ENCODE measurements around the gene PCDHA1. TPM values are rescaled to one million over a fixed set of nuclear protein-coding genes. Genes with fewer than 3 reads are reported as not detected.

PCDHA1 gene
- total RNA-seq, 1 donor from 2014 or later: not detected

GRCh38 chr5:141042555-141042954 is 256.6 kb downstream of the PCDHA1 start:
- ATAC-seq: no peak
- intact Hi-C loops (cut with DNase I): loop anchor here (10.0 kb wide), 1 partner anchor 168 kb away; the partner anchor contains the start of gene PCDHA12

GRCh38 chr5:141050622-141051520 is 264.9 kb downstream of the PCDHA1 start, which contains the start of gene PCDHB1:
Gene PCDHB1 (plus strand): TSS chr5:141051374. CDS start chr5:141051471, 97 bp downstream.
- H3K27me3 ChIP-seq: peaks cover 6% of the 10 kb centered on the region
- DNase-seq: no peak

More at GRCh38 chr5:141042555-141042954, 256.6 kb downstream of the PCDHA1 start:
- Histone ChIP-seq H3K27ac (no peak overlapping the region), H3K9me3 (no peaks in the 10 kb centered on the region), H3K4me1 (no peaks in the 10 kb centered on the region), H3K4me3 (no peak overlapping the region), H3K27me3 (no peaks in the 10 kb centered on the region), H3K36me3 (no peaks in the 10 kb centered on the region)
- no peak for DNase-seq
- TF ChIP-seq CTCF (IDR thresholded peaks at IDR 0.05): no peak

GRCh38 chr5:141051521-141051866 is 265.6 kb downstream of the PCDHA1 start:
- H3K4me1 ChIP-seq: no peaks in the 10 kb centered on the region
- H3K4me3 ChIP-seq: peak overlapping the region; percentile 50
- DNase-seq (no peak), ATAC-seq (peak; percentile 52)
- no peaks in the 10 kb centered on the region for H3K9me3 ChIP-seq
- H3K36me3 ChIP-seq: no peaks in the 10 kb centered on the region
- no peak for TF ChIP-seq CTCF (IDR thresholded peaks at IDR 0.05)
- intact Hi-C loops (cut with DNase I): no loop called here
- no peak overlapping the region for H3K27ac ChIP-seq
- peaks cover 6% of the 10 kb centered on the region for H3K27me3 ChIP-seq

More at GRCh38 chr5:141050622-141051520, 264.9 kb downstream of the PCDHA1 start, which contains the start of gene PCDHB1:
- no peak for TF ChIP-seq CTCF (IDR thresholded peaks at IDR 0.05)
- H3K4me1 ChIP-seq: no peaks in the 10 kb centered on the region
- H3K36me3 ChIP-seq: no peaks in the 10 kb centered on the region
- H3K9me3 ChIP-seq: no peaks in the 10 kb centered on the region
- no peak within 1 kb of the TSS for H3K27ac ChIP-seq
- H3K4me3 ChIP-seq: peak within 1 kb of the TSS; percentile 50
- intact Hi-C loops (cut with DNase I): no loop called here
- ATAC-seq: peak; percentile 55

Other genes with a start within 250 kb of the PCDHA1 start
- gene EIF4EBP3, start 238.5 kb upstream of the PCDHA1 start, total RNA-seq: 21.4 TPM
- gene SRA1, start 228.7 kb upstream of the PCDHA1 start, total RNA-seq: 19.4 TPM
- 25.8 TPM for gene APBB3, start 221.5 kb upstream of the PCDHA1 start, total RNA-seq
- gene SLC35A4, start 221.3 kb upstream of the PCDHA1 start, total RNA-seq: 89.4 TPM
- gene CD14, start 153.0 kb upstream of the PCDHA1 start, total RNA-seq: 127 TPM
- 10.7 TPM for gene TMCO6, start 146.7 kb upstream of the PCDHA1 start, total RNA-seq
- gene NDUFA2, start 138.5 kb upstream of the PCDHA1 start, total RNA-seq: 47.2 TPM
- 63.5 TPM for gene IK, start 138.3 kb upstream of the PCDHA1 start, total RNA-seq
- gene WDR55, start 121.2 kb upstream of the PCDHA1 start, total RNA-seq: 23.4 TPM
- 0.84 TPM for gene DND1, start 112.6 kb upstream of the PCDHA1 start, total RNA-seq
- gene HARS1, start 94.8 kb upstream of the PCDHA1 start, total RNA-seq: 46.9 TPM
- gene HARS2, start 94.7 kb upstream of the PCDHA1 start, total RNA-seq: 23.1 TPM
- 42.3 TPM for gene ZMAT2, start 85.7 kb upstream of the PCDHA1 start, total RNA-seq
- gene PCDHA2, start 8.7 kb downstream of the PCDHA1 start, total RNA-seq: 0.35 TPM
- gene PCDHA3, start 14.9 kb downstream of the PCDHA1 start, total RNA-seq: 1.3 TPM
- gene PCDHA4, start 20.9 kb downstream of the PCDHA1 start, total RNA-seq: 1.1 TPM
- gene PCDHA5, start 35.5 kb downstream of the PCDHA1 start, total RNA-seq: 0.43 TPM
- gene PCDHA6, start 41.8 kb downstream of the PCDHA1 start, total RNA-seq: 0.64 TPM
- gene PCDHA7, start 48.1 kb downstream of the PCDHA1 start, total RNA-seq: 0.35 TPM
- 0.49 TPM for gene PCDHA8, start 55.0 kb downstream of the PCDHA1 start, total RNA-seq
- 0.20 TPM for gene PCDHA9, start 62.2 kb downstream of the PCDHA1 start, total RNA-seq
- 1.7 TPM for gene PCDHA10, start 69.8 kb downstream of the PCDHA1 start, total RNA-seq
- gene PCDHA11, start 82.8 kb downstream of the PCDHA1 start, total RNA-seq: 0.38 TPM
- gene PCDHA12, start 89.2 kb downstream of the PCDHA1 start, total RNA-seq: 8.8 TPM
- 2.3 TPM for gene PCDHA13, start 96.0 kb downstream of the PCDHA1 start, total RNA-seq
- gene PCDHAC1, start 140.2 kb downstream of the PCDHA1 start, total RNA-seq: 3.7 TPM
- 10.0 TPM for gene PCDHAC2, start 180.3 kb downstream of the PCDHA1 start, total RNA-seq